Mesenchymal stem cell (in vitro differentiated cells and primary cell): ENCODE results near the gene LRRK2.

ENCODE experiments used
- DNase-seq: peaks from one replicate; pipeline ENCODE4 v3.0.0-alpha.2; 2013
- H2AFZ ChIP-seq: one replicate; pipeline ENCODE4 v1.6.1; 2013; ENCODE audit warnings: low read depth, mild to moderate bottlenecking, control low read depth, inconsistent platforms, low read length, moderate library complexity
- H2AK5ac ChIP-seq: 2 replicates; pipeline ENCODE4 v1.6.1; 2013; ENCODE audit warnings: low read length, moderate library complexity, mild to moderate bottlenecking, inconsistent platforms; ENCODE audit not compliant: severe bottlenecking
- H2BK120ac ChIP-seq: one replicate; pipeline ENCODE4 v1.6.1; 2013; ENCODE audit warnings: low read depth, mild to moderate bottlenecking, inconsistent platforms, low read length, moderate library complexity
- H2BK12ac ChIP-seq, 2 experiments: one replicate each; pipeline ENCODE4 v1.6.1; 2013; ENCODE audit warnings: inconsistent platforms in 2 of 2, low read length in 2 of 2, mild to moderate bottlenecking in 2 of 2, moderate library complexity in 2 of 2, control low read depth in 1 of 2
- H2BK15ac ChIP-seq: one replicate; pipeline ENCODE4 v1.6.1; 2013; ENCODE audit warnings: mild to moderate bottlenecking, low read depth, inconsistent platforms; ENCODE audit not compliant: poor library complexity, severe bottlenecking
- H2BK5ac ChIP-seq: 2 replicates; pipeline ENCODE4 v1.6.1; 2013; ENCODE audit warnings: low read depth, mild to moderate bottlenecking, low read length, control low read depth, inconsistent platforms; ENCODE audit not compliant: poor library complexity, severe bottlenecking
- H3K14ac ChIP-seq, 2 experiments: one replicate each; pipeline ENCODE4 v1.6.1; 2013; ENCODE audit warnings: inconsistent platforms in 2 of 2, low read length in 2 of 2, control low read depth in 1 of 2, mild to moderate bottlenecking in 1 of 2, moderate library complexity in 1 of 2
- H3K18ac ChIP-seq, 2 experiments: one replicate each; pipeline ENCODE4 v1.6.1; 2013; ENCODE audit warnings: inconsistent platforms in 2 of 2, low read length in 2 of 2, control low read depth in 1 of 2, low read depth in 1 of 2, mild to moderate bottlenecking in 1 of 2
- H3K23ac ChIP-seq, 2 experiments: one replicate each; pipeline ENCODE4 v1.6.1; 2013; ENCODE audit warnings: inconsistent platforms in 2 of 2, low read length in 2 of 2, mild to moderate bottlenecking in 2 of 2, moderate library complexity in 2 of 2, control low read depth in 1 of 2
- H3K27ac ChIP-seq: 2 replicates; pipeline ENCODE4 v1.5.1; 2013; ENCODE audit warnings: mild to moderate bottlenecking, moderate library complexity, low read length, control low read depth, inconsistent platforms; ENCODE audit not compliant: poor library complexity, severe bottlenecking
- H3K27me3 ChIP-seq, 2 experiments: 2 replicates each; pipeline versions ENCODE4 v1.6.1 to v1.7.0; 2013; ENCODE audit warnings: low read length in 2 of 2, mild to moderate bottlenecking in 2 of 2, moderate library complexity in 2 of 2, control low read depth in 1 of 2, inconsistent platforms in 1 of 2; ENCODE audit not compliant: control insufficient read depth in 1 of 2, insufficient read depth in 1 of 2
- H3K36me3 ChIP-seq, 2 experiments: 2 replicates each; pipeline versions ENCODE4 v1.6.1 to v1.7.0; 2013; ENCODE audit warnings: low read length in 2 of 2, control low read depth in 1 of 2, inconsistent platforms in 1 of 2, low read depth in 1 of 2, mild to moderate bottlenecking in 1 of 2; ENCODE audit not compliant: insufficient read depth in 2 of 2, control insufficient read depth in 1 of 2
- H3K4ac ChIP-seq, 2 experiments: one replicate each; pipeline ENCODE4 v1.6.1; 2013; ENCODE audit warnings: inconsistent platforms in 2 of 2, low read length in 2 of 2, mild to moderate bottlenecking in 2 of 2, moderate library complexity in 2 of 2, control low read depth in 1 of 2, low read depth in 1 of 2
- H3K4me1 ChIP-seq: 2 replicates; pipeline ENCODE4 v1.6.1; 2013; ENCODE audit warnings: low read depth, low read length, control low read depth; ENCODE audit not compliant: control insufficient read depth, insufficient read depth
- H3K4me2 ChIP-seq: 2 replicates; pipeline ENCODE4 v1.6.1; 2013; ENCODE audit warnings: low read length, mild to moderate bottlenecking, inconsistent platforms; ENCODE audit not compliant: poor library complexity, severe bottlenecking
- H3K4me3 ChIP-seq, 2 experiments: 2 replicates each; pipeline versions ENCODE4 v1.5.1 to v1.7.0; 2013; ENCODE audit warnings: low read length in 2 of 2, mild to moderate bottlenecking in 2 of 2, control low read depth in 1 of 2, low read depth in 1 of 2; ENCODE audit not compliant: insufficient read depth in 1 of 2
- H3K79me1 ChIP-seq: replicated peaks from 2 replicates; pipeline ENCODE4 v1.6.1; 2013; ENCODE audit warnings: mild to moderate bottlenecking, control low read depth, low read length, inconsistent platforms; ENCODE audit not compliant: poor library complexity, severe bottlenecking
- H3K9ac ChIP-seq: 2 replicates; pipeline ENCODE4 v1.7.0; 2013; ENCODE audit warnings: mild to moderate bottlenecking, low read length, moderate library complexity
- H3K9me3 ChIP-seq: 2 replicates; pipeline ENCODE4 v1.7.0; 2013; ENCODE audit warnings: mild to moderate bottlenecking, low read length; ENCODE audit not compliant: control insufficient read depth
- H4K8ac ChIP-seq: one replicate; pipeline ENCODE4 v1.6.1; 2013; ENCODE audit warnings: inconsistent platforms, mild to moderate bottlenecking, low read length, moderate library complexity
- H4K91ac ChIP-seq: one replicate; pipeline ENCODE4 v1.6.1; 2013; ENCODE audit warnings: mild to moderate bottlenecking, low read length, inconsistent platforms
- WGBS: methylation state at CpG from one replicate; pipeline ENCODE4 v1.1.7; 2013; ENCODE audit warnings: mixed read lengths; 5-methylcytosine and 5-hydroxymethylcytosine counted together

LRRK2 gene

DNA sequence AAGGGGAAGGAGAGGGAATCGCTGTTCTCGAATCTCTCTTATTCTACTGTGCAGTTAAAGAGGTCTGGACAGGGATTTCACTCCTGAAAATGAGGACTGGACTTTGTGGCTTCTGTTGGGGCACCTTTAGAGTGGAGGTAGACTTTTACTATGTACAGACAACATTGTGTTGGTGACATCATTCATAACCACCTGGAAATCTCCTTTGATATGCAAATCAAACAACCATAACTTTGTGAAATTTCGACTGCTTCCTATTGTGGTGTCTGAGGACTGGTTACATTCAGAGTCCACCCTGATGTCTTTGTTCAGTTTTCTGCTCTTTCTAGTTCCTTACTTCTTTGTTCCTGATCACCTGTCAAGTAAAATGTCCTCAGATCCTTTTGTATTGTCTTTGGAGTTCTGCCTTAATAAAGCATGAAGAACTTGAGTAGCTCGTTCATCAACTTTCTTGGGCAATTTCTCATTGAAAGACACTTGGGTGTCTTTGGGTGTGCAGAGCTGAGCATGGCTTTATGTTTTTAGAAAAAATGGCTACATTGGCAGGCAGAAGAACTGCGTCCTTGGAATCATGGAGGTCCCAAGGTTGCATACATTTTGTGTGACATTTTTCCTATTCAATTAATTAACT is 29.8 kb downstream of the LRRK2 start:
- H3K27me3 ChIP-seq: no peaks in the 10 kb centered on the region
- no peak overlapping the region for H3K4ac ChIP-seq
- WGBS: 76% methylated on average over 4 of the region's 5 CpGs
- no peaks in the 10 kb centered on the region for H3K9me3 ChIP-seq
- no peaks in the 10 kb centered on the region for H3K4me1 ChIP-seq
- no peak overlapping the region for H2BK12ac ChIP-seq
- H3K23ac ChIP-seq: no peak overlapping the region
- H4K91ac ChIP-seq: no peak overlapping the region
- H2BK5ac ChIP-seq: no peak overlapping the region
- H2AK5ac ChIP-seq: no peak overlapping the region
- peaks cover 0 to 8% of the 10 kb centered on the region in 2 experiments for H3K36me3 ChIP-seq
- H4K8ac ChIP-seq: no peak overlapping the region
- no peak overlapping the region for H3K4me3 ChIP-seq
- H3K18ac ChIP-seq: no peak overlapping the region
- no peak overlapping the region for H2AFZ ChIP-seq
- H3K9ac ChIP-seq: no peak overlapping the region
- no peak for DNase-seq
- no peak overlapping the region for H2BK120ac ChIP-seq
- H3K14ac ChIP-seq: no peak overlapping the region
- H3K27ac ChIP-seq: no peak overlapping the region
- no peak overlapping the region for H2BK15ac ChIP-seq
- H3K4me2 ChIP-seq: no peak overlapping the region
- H3K79me1 ChIP-seq: no peaks in the 10 kb centered on the region

GRCh38 chr12:40258371-40258770 is 33.6 kb downstream of the LRRK2 start:
- Histone ChIP-seq H3K79me1 (no peaks in the 10 kb centered on the region), H3K27ac (no peak overlapping the region), H2AFZ (no peak overlapping the region), H3K9me3 (no peaks in the 10 kb centered on the region), H3K27me3 (no peaks in the 10 kb centered on the region), H2BK120ac (no peak overlapping the region), H2AK5ac (no peak overlapping the region), H3K36me3 (no peaks in the 10 kb centered on the region), H3K9ac (no peak overlapping the region), H3K4me1 (no peaks in the 10 kb centered on the region), H2BK5ac (no peak overlapping the region), H3K4ac (no peak overlapping the region), H4K91ac (no peak overlapping the region), H4K8ac (no peak overlapping the region), H2BK15ac (no peak overlapping the region), H2BK12ac (no peak overlapping the region), H3K23ac (no peak overlapping the region), H3K4me3 (no peak overlapping the region), H3K18ac (no peak overlapping the region), H3K14ac (no peak overlapping the region), H3K4me2 (no peak overlapping the region)
- WGBS: 92% methylated on average over 7 of the region's 7 CpGs
- DNase-seq: no peak

DNA sequence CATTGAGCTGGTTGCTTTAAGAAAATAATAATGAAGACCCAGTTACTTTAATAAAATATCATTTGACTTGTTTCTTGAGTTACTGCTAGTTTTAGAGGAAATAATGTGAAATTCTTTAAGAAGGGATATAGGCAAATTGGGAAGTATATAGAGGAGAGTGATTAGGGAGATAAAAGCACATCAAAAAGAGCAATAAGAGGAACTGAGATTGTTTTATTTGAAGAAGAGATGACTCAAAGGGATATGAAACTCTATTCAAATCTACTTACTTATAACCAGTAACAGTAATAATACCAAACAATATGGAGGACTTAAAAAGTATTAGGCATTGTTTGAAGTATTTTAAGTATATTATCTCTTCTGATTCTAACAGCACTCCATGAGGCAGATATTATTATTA is 37.1 kb downstream of the LRRK2 start:
- H2BK15ac ChIP-seq: no peak overlapping the region
- no peaks in the 10 kb centered on the region for H3K27me3 ChIP-seq
- no peak overlapping the region for H2BK5ac ChIP-seq
- no peak overlapping the region for H2BK12ac ChIP-seq
- peaks cover 0 to 9% of the 10 kb centered on the region in 2 experiments for H3K36me3 ChIP-seq
- no peak overlapping the region for H2AK5ac ChIP-seq
- H3K4me3 ChIP-seq: no peak overlapping the region
- H2BK120ac ChIP-seq: no peak overlapping the region
- H2AFZ ChIP-seq: no peak overlapping the region
- DNase-seq: no peak
- H3K14ac ChIP-seq: no peak overlapping the region
- no peaks in the 10 kb centered on the region for H3K79me1 ChIP-seq
- H3K9me3 ChIP-seq: peaks cover 7% of the 10 kb centered on the region
- H4K91ac ChIP-seq: no peak overlapping the region
- H3K4me2 ChIP-seq: no peak overlapping the region
- no peak overlapping the region for H4K8ac ChIP-seq
- H3K27ac ChIP-seq: no peak overlapping the region
- no peak overlapping the region for H3K9ac ChIP-seq
- no peaks in the 10 kb centered on the region for H3K4me1 ChIP-seq
- no peak overlapping the region for H3K23ac ChIP-seq
- no peak overlapping the region for H3K18ac ChIP-seq
- H3K4ac ChIP-seq: no peak overlapping the region

GRCh38 chr12:40262657-40263056 is 37.9 kb downstream of the LRRK2 start:
- Histone ChIP-seq H2BK5ac (no peak overlapping the region), H2BK15ac (no peak overlapping the region), H3K79me1 (no peaks in the 10 kb centered on the region), H3K27ac (no peak overlapping the region), H3K9ac (no peak overlapping the region), H3K18ac (no peak overlapping the region), H4K8ac (no peak overlapping the region), H3K4me2 (no peak overlapping the region), H3K14ac (no peak overlapping the region), H4K91ac (no peak overlapping the region), H3K9me3 (peaks cover 7% of the 10 kb centered on the region), H3K27me3 (no peaks in the 10 kb centered on the region), H2BK12ac (no peak overlapping the region), H3K4ac (no peak overlapping the region), H2AK5ac (no peak overlapping the region), H3K36me3 (peaks cover 0 to 9% of the 10 kb centered on the region in 2 experiments), H3K4me3 (no peak overlapping the region), H3K23ac (no peak overlapping the region), H2AFZ (no peak overlapping the region), H3K4me1 (no peaks in the 10 kb centered on the region), H2BK120ac (no peak overlapping the region)
- DNase-seq: no peak
- WGBS: 60% methylated on average over 1 of the region's 1 CpG
